PC-3 (cell line): ENCODE results near the gene HMOX1.

Experiments used
- CTCF ChIP-seq: fragments of 300-600 bp; sonication (generic); conservative IDR thresholded peaks from 2 replicates; pipeline ENCODE4 v1.5.1; 2017; ENCODE audit warnings: antibody characterized with exemption, low read depth, mild to moderate bottlenecking, low read length
- EZH2phosphoT487 ChIP-seq: fragments of 300-600 bp; sonication (generic); IDR thresholded peaks from 2 replicates; pipeline ENCODE4 v1.6.1; 2018; ENCODE audit warnings: mild to moderate bottlenecking, antibody characterized with exemption, low read length, borderline replicate concordance

GRCh38 chr22:35399678-35400500, 19.0 kb downstream of the HMOX1 start, which contains the start of gene MCM5:
- no peak for TF ChIP-seq EZH2phosphoT487
- TF ChIP-seq CTCF, result no peak
